ENCODE data around the gene HDAC8.
A peak's percentile ranks its signal among the peaks of the same experiment; 100 is the strongest.

The HDAC8 gene

DNA sequence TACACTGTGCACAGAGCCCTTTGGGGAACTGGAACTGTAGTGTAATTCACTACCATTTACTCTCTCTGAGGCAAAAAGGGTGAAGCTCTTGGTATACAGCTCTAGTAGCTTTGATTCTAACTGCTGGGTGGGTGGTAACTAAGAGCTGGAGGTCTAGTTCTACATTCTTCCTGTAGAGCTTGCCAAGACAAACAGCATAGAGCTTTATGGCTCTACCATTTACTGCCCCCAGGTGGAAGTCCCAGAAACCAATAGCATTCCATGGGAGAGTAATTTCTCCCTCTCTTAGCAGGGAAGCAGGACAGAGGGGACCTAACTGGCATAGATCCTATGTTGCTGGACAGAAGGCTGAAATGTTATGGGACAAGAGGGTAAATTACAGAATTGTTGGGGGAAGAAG lies 26.7 kb downstream of the HDAC8 start:
- Histone ChIP-seq H3K9me3 (ENCODE audit: severe bottlenecking) (no peaks in the 10 kb centered on the region), H3K27ac (no peak overlapping the region), H3K27me3 (ENCODE audit: insufficient read depth, low read depth, severe bottlenecking) (no peaks in the 10 kb centered on the region), H3K36me3 (no peaks in the 10 kb centered on the region), H3K4me3 (ENCODE audit: low read depth, low read length) (no peak overlapping the region)
- TF ChIP-seq, protein P1, sequence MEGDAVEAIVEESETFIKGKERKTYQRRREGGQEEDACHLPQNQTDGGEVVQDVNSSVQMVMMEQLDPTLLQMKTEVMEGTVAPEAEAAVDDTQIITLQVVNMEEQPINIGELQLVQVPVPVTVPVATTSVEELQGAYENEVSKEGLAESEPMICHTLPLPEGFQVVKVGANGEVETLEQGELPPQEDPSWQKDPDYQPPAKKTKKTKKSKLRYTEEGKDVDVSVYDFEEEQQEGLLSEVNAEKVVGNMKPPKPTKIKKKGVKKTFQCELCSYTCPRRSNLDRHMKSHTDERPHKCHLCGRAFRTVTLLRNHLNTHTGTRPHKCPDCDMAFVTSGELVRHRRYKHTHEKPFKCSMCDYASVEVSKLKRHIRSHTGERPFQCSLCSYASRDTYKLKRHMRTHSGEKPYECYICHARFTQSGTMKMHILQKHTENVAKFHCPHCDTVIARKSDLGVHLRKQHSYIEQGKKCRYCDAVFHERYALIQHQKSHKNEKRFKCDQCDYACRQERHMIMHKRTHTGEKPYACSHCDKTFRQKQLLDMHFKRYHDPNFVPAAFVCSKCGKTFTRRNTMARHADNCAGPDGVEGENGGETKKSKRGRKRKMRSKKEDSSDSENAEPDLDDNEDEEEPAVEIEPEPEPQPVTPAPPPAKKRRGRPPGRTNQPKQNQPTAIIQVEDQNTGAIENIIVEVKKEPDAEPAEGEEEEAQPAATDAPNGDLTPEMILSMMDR (IDR thresholded peaks at IDR 0.05; ENCODE audit: low read depth, low read length), result 0 out of 2 replicates have a peak, but pooled peaks have one; percentile 22
- no peak for DNase-seq

DNA sequence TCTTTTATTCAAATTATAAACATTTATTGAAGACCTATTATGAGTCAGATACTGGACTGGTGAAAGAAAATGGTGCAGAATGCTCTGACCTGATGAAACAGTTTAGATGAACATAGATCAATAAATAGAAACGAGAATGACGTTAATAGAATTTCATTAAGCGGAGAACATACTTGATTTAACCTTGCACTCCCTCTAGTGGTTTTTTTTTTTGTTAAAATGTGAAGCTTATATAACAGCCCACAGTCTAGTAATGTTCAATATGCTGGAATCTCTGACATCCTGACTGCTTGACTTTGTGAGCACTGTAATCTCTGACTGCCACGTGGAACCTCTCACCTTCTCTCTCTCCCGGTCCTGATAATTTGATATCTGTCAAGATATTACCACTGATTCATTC lies 32.3 kb downstream of the HDAC8 start:
- Histone ChIP-seq H3K27me3 (ENCODE audit: insufficient read depth, low read depth, severe bottlenecking) (peaks cover 3% of the 10 kb centered on the region), H3K4me3 (ENCODE audit: low read depth, low read length) (no peak overlapping the region), H3K9me3 (ENCODE audit: severe bottlenecking) (no peaks in the 10 kb centered on the region), H3K36me3 (no peaks in the 10 kb centered on the region), H3K27ac (no peak overlapping the region)
- DNase-seq, result no peak
- TF ChIP-seq, protein P1 (IDR thresholded peaks at IDR 0.05; ENCODE audit: low read depth, low read length), result no peak

DNA sequence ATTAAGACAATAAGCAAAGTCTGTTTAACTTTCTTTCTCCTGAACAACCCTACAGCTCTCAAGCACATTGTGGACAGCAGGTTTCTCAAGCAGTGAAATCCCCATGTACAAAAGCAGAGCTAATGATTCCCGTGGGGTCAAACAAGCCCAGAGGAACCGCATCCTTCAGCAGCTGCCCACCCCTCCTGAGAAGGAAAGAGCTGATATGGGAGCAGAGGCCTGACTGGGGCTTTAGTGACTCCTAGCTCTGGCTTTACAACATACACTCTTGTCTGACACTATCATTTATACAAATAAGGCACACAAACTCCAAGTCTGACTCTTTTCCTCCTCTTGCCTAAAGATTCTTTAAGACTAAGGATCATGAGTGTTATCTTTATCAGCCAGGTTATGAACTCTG lies 32.8 kb downstream of the HDAC8 start:
- TF ChIP-seq, protein P1 (IDR thresholded peaks at IDR 0.05; ENCODE audit: low read depth, low read length), result no peak
- Histone ChIP-seq H3K4me3 (ENCODE audit: low read depth, low read length) (no peak overlapping the region), H3K27ac (no peak overlapping the region), H3K27me3 (ENCODE audit: insufficient read depth, low read depth, severe bottlenecking) (peaks cover 3% of the 10 kb centered on the region), H3K36me3 (no peaks in the 10 kb centered on the region), H3K9me3 (ENCODE audit: severe bottlenecking) (no peaks in the 10 kb centered on the region)
- DNase-seq, result no peak

DNA sequence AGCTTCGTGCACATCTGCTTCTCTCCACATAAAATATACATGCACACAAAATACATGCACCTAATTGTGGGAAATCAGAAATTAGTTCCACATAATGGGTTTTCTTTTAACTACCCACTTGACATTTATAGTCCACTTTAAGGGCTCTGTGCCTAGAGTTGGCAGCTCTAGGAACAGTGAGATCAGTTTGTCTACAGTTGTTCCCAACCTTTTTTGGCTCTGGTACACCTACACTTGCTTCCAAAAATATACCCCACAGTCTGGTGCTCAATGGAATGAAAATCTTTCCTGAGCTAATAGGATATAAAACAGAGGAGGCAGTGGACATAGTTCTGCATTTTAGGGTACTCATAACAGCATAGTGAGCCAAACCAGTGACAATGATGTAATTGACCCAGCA lies 36.1 kb downstream of the HDAC8 start:
- Histone ChIP-seq H3K9me3 (ENCODE audit: severe bottlenecking) (no peaks in the 10 kb centered on the region), H3K4me3 (ENCODE audit: low read depth, low read length) (no peak overlapping the region), H3K36me3 (no peaks in the 10 kb centered on the region), H3K27ac (no peak overlapping the region), H3K27me3 (ENCODE audit: insufficient read depth, low read depth, severe bottlenecking) (peaks cover 3% of the 10 kb centered on the region)
- TF ChIP-seq, protein P1 (IDR thresholded peaks at IDR 0.05; ENCODE audit: low read depth, low read length), result no peak
- DNase-seq, result no peak

DNA sequence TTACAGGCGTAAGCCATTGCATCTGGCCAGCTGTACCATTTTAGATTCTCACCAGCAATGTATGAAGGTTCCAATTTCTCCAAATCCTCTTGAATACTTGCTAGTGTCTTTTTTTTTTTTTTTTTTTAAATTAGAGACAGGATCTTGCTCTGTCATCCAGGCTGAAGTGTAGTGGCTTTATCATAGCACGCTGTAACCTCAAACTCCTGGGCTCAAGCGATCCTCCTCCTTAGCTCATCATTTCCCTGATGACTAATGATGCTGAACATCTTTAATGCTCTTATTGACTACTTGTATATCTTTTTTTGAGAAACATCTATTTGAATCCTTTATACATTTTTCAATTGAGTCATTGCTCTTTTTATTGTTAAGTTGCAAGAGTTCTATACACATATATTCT lies 40.3 kb downstream of the HDAC8 start:
- Histone ChIP-seq H3K27me3 (ENCODE audit: insufficient read depth, low read depth, severe bottlenecking) (no peaks in the 10 kb centered on the region), H3K27ac (no peak overlapping the region), H3K36me3 (no peaks in the 10 kb centered on the region), H3K9me3 (ENCODE audit: severe bottlenecking) (no peaks in the 10 kb centered on the region), H3K4me3 (ENCODE audit: low read depth, low read length) (no peak overlapping the region)
- no peak for DNase-seq
- TF ChIP-seq, protein P1 (IDR thresholded peaks at IDR 0.05; ENCODE audit: low read depth, low read length), result no peak

All from WERI-Rb-1 (cell line).